Activated T-helper 1 cell treated with anti-CD3 and anti-CD28 coated beads, Interleukin-2, amount 50 U/mL, for 16 hours (primary cell): ENCODE results near the gene ABR.

Experiments
- DNase-seq, 2 donors: peaks; one replicate each; pipeline ENCODE4 v3.0.0-alpha.2; 2020; ENCODE audit warnings: low read depth in 1 of 2, low spot score in 1 of 2

Gene ABR

DNA sequence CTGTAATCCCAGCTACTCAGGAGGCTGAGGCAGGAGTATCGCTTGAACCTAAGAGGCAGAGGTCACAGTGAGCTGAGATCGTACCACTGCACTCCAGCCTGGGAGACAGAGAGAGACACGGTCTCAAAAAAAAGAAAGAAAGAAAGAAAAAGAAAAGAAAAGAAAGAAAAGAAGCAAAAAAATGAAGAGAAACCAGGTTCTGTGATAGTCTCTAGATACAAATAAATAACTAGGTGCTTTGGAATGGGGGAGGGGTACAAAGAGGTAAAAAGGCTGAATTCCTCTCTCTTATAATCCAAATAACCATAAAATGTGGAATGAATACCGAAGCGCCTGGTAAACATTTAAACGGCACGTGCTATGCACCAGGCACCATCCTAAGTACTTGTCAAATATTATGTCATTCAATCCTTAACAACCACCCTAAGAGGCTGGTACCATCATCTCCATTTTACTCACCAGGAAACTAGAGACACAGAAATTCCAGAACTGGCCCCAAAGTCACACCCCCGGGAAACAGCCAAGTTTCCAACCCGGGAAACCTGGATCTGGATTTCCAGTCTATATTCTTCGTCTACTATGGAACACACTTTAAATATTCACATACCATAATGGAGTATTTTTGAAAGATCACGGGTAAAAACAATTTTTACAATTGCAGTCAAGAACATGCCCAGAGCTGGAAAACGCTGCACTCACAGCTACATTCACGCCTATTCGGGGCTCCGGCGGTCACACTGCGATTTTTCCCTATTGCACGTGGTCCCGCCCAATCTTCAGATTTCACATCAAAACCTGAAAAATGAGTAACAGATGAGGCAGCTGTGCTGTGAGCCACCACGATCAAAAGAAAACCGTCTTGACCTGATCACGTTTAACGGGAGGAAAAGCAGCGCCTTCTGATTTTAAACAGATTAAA, 210.7 kb downstream of the ABR start:
- DNase-seq = no peak

DNA sequence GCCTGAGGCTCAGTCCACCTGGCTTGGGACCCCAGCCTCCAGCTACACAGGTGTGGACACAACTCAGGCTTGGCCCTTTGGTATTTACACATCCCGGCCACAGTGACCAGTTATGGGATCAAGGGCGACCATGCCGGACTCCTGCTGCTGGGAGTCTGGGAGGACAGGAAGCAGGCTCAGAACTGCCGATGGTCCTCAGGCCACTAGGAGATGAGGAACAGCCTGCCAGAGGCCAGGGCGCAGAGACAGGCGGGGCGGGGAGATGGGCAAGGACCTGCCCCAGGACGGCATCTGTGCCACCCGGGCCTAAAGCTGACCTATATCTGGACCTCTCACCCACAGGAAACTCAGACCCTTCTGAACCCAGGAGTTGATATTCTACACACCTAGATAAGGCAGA, 212.7 kb downstream of the ABR start:
- no peak for DNase-seq

DNA sequence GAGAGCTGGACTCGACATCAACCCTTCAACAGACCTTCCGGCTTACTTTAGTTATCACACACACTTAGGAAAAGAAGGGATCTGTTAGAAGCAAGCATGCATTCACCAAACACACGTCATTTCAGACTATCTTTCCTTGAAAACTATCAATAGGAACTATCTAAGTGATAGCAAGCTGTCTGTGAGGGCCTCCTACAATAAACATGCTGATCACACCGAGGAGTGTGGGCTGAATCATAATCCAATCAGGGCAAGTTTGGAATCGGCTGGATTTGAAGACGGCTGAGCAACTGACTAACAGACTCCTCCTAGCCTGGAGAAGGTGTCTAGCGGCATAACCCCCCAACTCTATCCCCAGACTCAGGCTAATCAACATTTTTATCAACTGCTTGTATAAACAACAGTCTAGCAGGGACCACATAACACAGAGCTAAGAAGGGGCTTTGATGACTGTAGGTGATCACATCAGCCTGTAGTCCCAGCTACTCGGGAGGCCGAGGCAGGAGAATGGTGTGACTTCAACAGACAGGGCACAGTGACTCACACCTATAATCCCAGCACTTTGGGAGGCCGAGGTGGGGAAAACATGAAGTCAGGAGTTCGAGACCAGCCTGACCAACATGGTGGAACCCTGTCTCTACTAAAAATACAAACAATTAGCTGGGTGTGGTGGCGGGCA, 214.3 kb downstream of the ABR start:
- DNase-seq = no peak

DNA sequence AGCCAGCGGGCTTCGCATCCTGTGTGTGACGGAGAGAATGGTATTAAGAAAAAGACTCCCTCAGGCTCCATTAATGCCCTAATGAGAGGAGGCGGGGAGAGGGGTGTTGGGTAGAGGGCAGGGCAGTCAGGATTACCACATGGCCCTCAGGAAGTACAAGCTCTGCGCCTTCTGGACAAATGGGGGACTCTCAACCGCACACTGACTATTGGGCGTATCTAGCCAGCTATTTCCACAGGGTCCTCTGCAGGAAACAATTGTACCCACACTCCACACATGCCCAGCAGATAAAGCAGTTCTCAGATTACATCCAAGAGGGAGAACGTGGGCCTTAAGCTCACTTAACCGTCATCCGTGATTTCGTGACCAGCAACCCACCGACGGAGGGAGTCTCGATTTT, 214.9 kb downstream of the ABR start:
- no peak for DNase-seq

GRCh38 chr17:962670-963069, 217.1 kb downstream of the ABR start:
- DNase-seq = no peak

- no peak for DNase-seq
Observed at GRCh38 chr17:962166-962565, 217.6 kb downstream of the ABR start.

- no peak for DNase-seq
Observed at GRCh38 chr17:958712-959451, 220.9 kb downstream of the ABR start.

GRCh38 chr17:957856-958421, 221.8 kb downstream of the ABR start:
- DNase-seq = no peak

DNA sequence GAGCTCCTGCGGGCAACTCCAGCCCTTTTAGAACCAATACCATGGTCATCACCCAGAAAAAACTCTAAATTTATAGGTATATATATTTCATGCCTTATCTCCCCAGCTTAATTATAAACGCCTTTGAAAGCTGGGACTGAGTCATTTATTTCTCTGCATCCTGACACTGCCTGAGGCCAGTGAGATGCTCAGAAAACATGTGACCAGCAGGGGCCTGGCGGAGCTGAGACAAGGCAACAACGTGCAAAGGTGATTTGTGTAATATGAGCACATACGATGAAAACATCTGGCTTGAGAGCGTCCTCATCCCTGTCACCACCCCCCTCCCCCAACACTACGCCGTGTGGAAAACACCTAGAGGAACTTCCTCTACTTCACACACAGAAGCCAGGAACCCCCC, 222.9 kb downstream of the ABR start:
- DNase-seq = no peak

GRCh38 chr17:954431-955164, 225.2 kb downstream of the ABR start:
- no peak for DNase-seq

DNA sequence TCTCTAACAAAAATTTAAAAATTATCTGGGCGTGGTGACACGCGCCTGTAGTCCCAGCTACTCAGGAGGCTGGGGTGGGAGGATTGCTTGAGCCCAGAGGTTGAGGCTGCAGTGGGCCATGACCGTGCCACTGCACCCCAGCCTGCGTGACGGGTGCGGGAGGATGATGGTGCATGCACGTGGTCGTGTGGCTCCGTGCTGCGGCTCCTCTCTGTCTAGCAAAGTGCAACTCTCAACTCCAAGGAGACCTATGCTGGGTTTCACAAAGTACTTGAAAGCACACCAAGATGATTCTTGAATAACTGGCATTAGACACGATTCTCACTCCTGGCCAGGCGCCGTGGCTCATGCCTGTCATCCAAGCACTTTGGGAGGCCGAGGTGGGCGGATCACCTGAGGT, 226.0 kb downstream of the ABR start:
- DNase-seq = no peak
